Liver (tissue), 2 donors: Measurements from ENCODE around the gene TNFRSF25.

Experiments
- FOXA1 ChIP-seq: IDR thresholded peaks from 2 replicates; pipeline ENCODE4 v1.6.1; 2016; ENCODE audit warnings: antibody characterized with exemption
- TF ChIP-seq, protein P1 (sequence below): IDR thresholded peaks from 2 replicates; pipeline ENCODE4 v1.6.1; 2016; ENCODE audit warnings: antibody characterized with exemption
- donor health status: healthy.

DNA sequence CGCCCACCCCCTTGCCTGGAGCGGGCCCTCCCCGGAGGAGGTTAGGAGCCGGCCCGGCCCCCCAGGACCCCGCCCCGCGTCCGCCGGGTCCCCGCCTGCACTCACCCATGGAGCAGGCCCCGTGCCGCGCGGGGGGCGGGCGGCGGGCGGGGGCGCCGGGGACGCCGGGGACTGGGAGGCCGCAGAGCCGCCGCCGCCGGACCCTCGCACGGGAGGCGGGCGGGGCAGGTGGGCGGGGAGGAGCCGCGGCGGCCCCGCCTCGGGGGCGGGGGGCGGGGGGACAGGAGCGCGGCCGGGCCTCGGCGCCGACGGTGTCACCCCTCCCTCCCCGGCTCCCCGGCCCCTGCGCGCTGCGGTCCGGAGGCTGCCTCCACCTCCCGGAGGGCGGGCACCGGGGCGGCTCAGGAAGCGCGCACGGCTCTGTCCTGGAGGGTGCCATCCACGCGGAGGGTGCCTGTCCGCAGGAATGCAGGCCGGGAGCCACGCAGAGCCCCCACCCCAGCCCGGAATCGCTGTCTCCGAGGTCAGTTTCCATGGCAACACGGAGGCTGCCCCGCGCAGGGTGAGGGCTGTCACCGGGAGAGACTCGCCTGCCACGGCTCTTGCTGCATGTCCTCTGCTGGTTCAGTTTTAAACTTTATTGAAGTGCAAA lies 31.4 kb upstream of the TNFRSF25 start:
- TF ChIP-seq, protein P1, sequence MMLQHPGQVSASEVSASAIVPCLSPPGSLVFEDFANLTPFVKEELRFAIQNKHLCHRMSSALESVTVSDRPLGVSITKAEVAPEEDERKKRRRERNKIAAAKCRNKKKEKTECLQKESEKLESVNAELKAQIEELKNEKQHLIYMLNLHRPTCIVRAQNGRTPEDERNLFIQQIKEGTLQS: no peak
- TF ChIP-seq FOXA1: no peak
